Endothelial cell of umbilical vein (primary cell): ENCODE data around the gene ATXN1L. TPM values are rescaled to one million over a fixed set of nuclear protein-coding genes. Genes with fewer than 3 reads are reported as not detected.

ENCODE experiments used
- BruUV-seq: library from RNA; stranded (reverse); fragments of 400-500 nt; replicated peaks from 2 replicates; lab custom pipeline; 2021; lab: Mats Ljungman, UMichigan
- CTCF ChIA-PET: fragments of 300-600, 350-600 bp; sonication (Branson Sonifier 250); formaldehyde crosslinking; loops from one replicate; lab custom pipeline; 2021; ENCODE audit warnings: antibody characterized with exemption, inconsistent platforms; lab: Charles Lee
- POLR2A ChIA-PET: fragments of 300-600, 350-600 bp; sonication (Branson Sonifier 250); formaldehyde crosslinking; loops from one replicate; lab custom pipeline; 2021; ENCODE audit warnings: antibody characterized with exemption, inconsistent platforms; lab: Charles Lee
- DNase-seq: peaks from one replicate; pipeline ENCODE4 v3.0.0-alpha.2; 2011; ENCODE audit warnings: low read depth, low spot score
- FAIRE-seq: peaks from 2 replicates; lab custom pipeline; 2011; peaks lifted over from hg19 to GRCh38; lab: Jason Lieb, UNC
- H2AFZ ChIP-seq: 2 replicates; pipeline ENCODE4 v1.6.0; 2012; ENCODE audit warnings: low read depth, low read length, control low read depth, inconsistent platforms
- H3K27ac ChIP-seq: 2 replicates; pipeline ENCODE4 v1.5.1; 2011; ENCODE audit warnings: low read depth, mild to moderate bottlenecking, control low read depth, low read length, moderate library complexity; ENCODE audit not compliant: insufficient read depth
- H3K27me3 ChIP-seq, 2 experiments: 2 replicates each; pipeline versions ENCODE4 v1.6.0 to v1.6.1; 2011; ENCODE audit warnings: low read length in 2 of 2, mixed read lengths in 1 of 2; ENCODE audit not compliant: control insufficient read depth in 2 of 2, insufficient read depth in 2 of 2
- H3K36me3 ChIP-seq, 2 experiments: 2 replicates in 1 of 2; 3 replicates in 1 of 2; pipeline ENCODE4 v1.5.1; 2011; ENCODE audit warnings: low read length in 2 of 2, mild to moderate bottlenecking in 1 of 2, moderate library complexity in 1 of 2; ENCODE audit not compliant: control insufficient read depth in 2 of 2, insufficient read depth in 2 of 2; ENCODE audit errors: extremely low read depth in 1 of 2
- H3K4me1 ChIP-seq: 3 replicates; pipeline ENCODE4 v1.5.1; 2011; ENCODE audit warnings: mild to moderate bottlenecking, low read length; ENCODE audit not compliant: control insufficient read depth, insufficient read depth; ENCODE audit errors: extremely low read depth
- H3K4me2 ChIP-seq: 2 replicates; pipeline ENCODE4 v1.6.1; 2011; ENCODE audit warnings: low read length, control low read depth, mixed read lengths; ENCODE audit not compliant: insufficient read depth
- H3K4me3 ChIP-seq, 3 experiments: fragments of 200-600 bp in 1 of 3; sonication (generic), shearing (Covaris generic) in 1 of 3; replicated peaks in 1 of 3; 2 replicates each; pipeline ENCODE4 v1.5.1; 2011 to 2016; ENCODE audit warnings: control low read depth in 3 of 3, low read length in 3 of 3, mild to moderate bottlenecking in 2 of 3, inconsistent platforms in 1 of 3, low read depth in 1 of 3, moderate library complexity in 1 of 3; ENCODE audit not compliant: insufficient read depth in 1 of 3
- H3K79me2 ChIP-seq: 2 replicates; pipeline ENCODE4 v1.6.0; 2012; ENCODE audit warnings: low read length, inconsistent platforms; ENCODE audit not compliant: control insufficient read depth, insufficient read depth
- H3K9ac ChIP-seq: replicated peaks from 2 replicates; pipeline ENCODE3; 2011; ENCODE audit warnings: low read length, control low read depth; ENCODE audit not compliant: insufficient read depth; ENCODE audit errors: extremely low read depth
- H3K9me1 ChIP-seq: replicated peaks from 3 replicates; pipeline ENCODE4 v1.6.0; 2011; ENCODE audit warnings: mild to moderate bottlenecking, low read length; ENCODE audit not compliant: control insufficient read depth, insufficient read depth; ENCODE audit errors: extremely low read depth
- H3K9me3 ChIP-seq: replicated peaks from 2 replicates; pipeline ENCODE4 v1.5.1; 2012; ENCODE audit warnings: low read length, inconsistent platforms; ENCODE audit not compliant: control insufficient read depth, insufficient read depth
- H4K20me1 ChIP-seq: replicated peaks from 2 replicates; pipeline ENCODE3; 2011; ENCODE audit warnings: mild to moderate bottlenecking, low read length; ENCODE audit not compliant: control insufficient read depth, insufficient read depth; ENCODE audit errors: extremely low read depth
- CTCF ChIP-seq, 2 donors: IDR thresholded peaks; 1 replicate in 1 of 2; 2 replicates in 1 of 2; pipeline ENCODE4 v1.5.1; 2011; ENCODE audit warnings: low read length in 2 of 2, mild to moderate bottlenecking in 2 of 2, moderate library complexity in 2 of 2, control low read depth in 1 of 2, inconsistent platforms in 1 of 2, low read depth in 1 of 2; ENCODE audit not compliant: insufficient read depth in 1 of 2; ENCODE audit errors: extremely low read depth in 1 of 2
- EZH2 ChIP-seq: IDR thresholded peaks from 2 replicates; pipeline ENCODE4 v1.6.1; 2012; ENCODE audit warnings: borderline replicate concordance, low read depth, mild to moderate bottlenecking, moderate library complexity, low read length, inconsistent platforms; ENCODE audit not compliant: severe bottlenecking
- GATA2 ChIP-seq: IDR thresholded peaks from 2 replicates; pipeline ENCODE4 v1.7.0; 2011; ENCODE audit warnings: low read depth, mild to moderate bottlenecking, moderate library complexity, mixed read lengths, low read length; ENCODE audit not compliant: insufficient read length, insufficient read depth
- JUN ChIP-seq: IDR thresholded peaks from 2 replicates; pipeline ENCODE4 v1.6.1; 2011; ENCODE audit warnings: borderline replicate concordance, low read depth; ENCODE audit not compliant: insufficient read length, insufficient read depth
- MYC ChIP-seq: IDR thresholded peaks from one replicate; pipeline ENCODE4 v1.6.1; 2011; ENCODE audit warnings: mild to moderate bottlenecking, low read depth, low read length
- POLR2A ChIP-seq: IDR thresholded peaks from 2 replicates; pipeline ENCODE4 v1.6.1; 2012; ENCODE audit warnings: low read depth, mild to moderate bottlenecking, control low read depth, low read length
- POLR2AphosphoS5 ChIP-seq: IDR thresholded peaks from 2 replicates; pipeline ENCODE4 v1.6.1; 2012; ENCODE audit warnings: low read depth, mild to moderate bottlenecking, control low read depth, low read length, moderate library complexity; ENCODE audit not compliant: insufficient read depth
- dilution Hi-C: fragments of 300-500 bp; cut with MboI; formaldehyde crosslinking; loops from one replicate; pipeline ENCODE4 v1.15.0; 2019; ENCODE audit warnings: low sequenced_read_pairs; ENCODE audit not compliant: extremely low pct_ligation_motif_present
- intact Hi-C: fragments of 100-400 bp; cut with micrococcal nuclease; formaldehyde crosslinking; loops from one replicate; pipeline ENCODE4 v1.10.0; 2022
- polyA plus RNA-seq, 4 experiments: library from polyadenylated mRNA; depleted of rRNA in 3 of 4; stranded (reverse) in 3 of 4; unstranded in 1 of 4; fragments of >200 nt; gene quantifications; 2 replicates each; pipeline versions ENCODE4 v1.2.1 to v1.2.3, GENCODE V29; 2011 to 2012; ENCODE audit warnings: missing spikeins in 1 of 4
- total RNA-seq: library from RNA; stranded (reverse); gene quantifications from 2 replicates; pipeline ENCODE4 v1.2.3, GENCODE V29; 2021
- TF ChIP-seq, protein P1 (sequence below): IDR thresholded peaks from 2 replicates; pipeline ENCODE4 v1.6.1; 2011; ENCODE audit not compliant: insufficient read depth, insufficient read length

The ATXN1L gene
- total and polyA plus RNA-seq, 2 donors (not counting 3 experiments of a cell fraction or from before 2014, with no cell fraction given), result 15.6 to 23.9 TPM

DNA sequence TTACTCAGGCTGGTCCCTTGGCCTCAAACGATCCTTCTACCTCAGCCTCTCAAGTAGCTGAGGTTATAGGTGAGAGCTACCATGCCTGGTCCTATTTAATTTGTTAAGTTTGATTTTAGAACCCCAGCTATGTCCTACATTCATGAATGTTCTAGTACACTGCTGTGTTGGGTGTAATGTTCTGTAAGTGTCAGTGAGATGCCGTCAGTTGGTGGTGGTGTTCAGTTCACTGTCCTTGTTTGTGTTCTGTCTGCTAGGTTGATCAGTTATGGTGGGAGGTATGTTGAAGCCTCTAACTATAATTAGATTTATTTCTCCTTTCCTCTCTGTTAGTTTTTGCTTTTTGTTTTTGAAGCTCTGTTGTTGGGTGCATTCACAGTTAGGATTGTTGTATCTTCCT lies 57.8 kb downstream of the ATXN1L start:
- H3K9me1 ChIP-seq, result no peaks in the 10 kb centered on the region
- peaks cover 0 to 3% of the 10 kb centered on the region in 2 experiments for H3K36me3 ChIP-seq
- no peaks in the 10 kb centered on the region for H3K9me3 ChIP-seq
- H3K27me3 ChIP-seq, result no peaks in the 10 kb centered on the region
- H3K79me2 ChIP-seq, result peaks cover 100% of the 10 kb centered on the region
- H2AFZ ChIP-seq, result no peak overlapping the region
- H3K9ac ChIP-seq, result no peak overlapping the region
- no peak overlapping the region for H3K27ac ChIP-seq
- peaks cover 37% of the 10 kb centered on the region for H4K20me1 ChIP-seq
- intact Hi-C loops, result no loop called here
- dilution Hi-C loops, result no loop called here
- ChIA-PET CTCF (interaction anchor here (0.8 to 2.6 kb wide), 4 partner anchors 9 to 292 kb away, joined by 3 to 10 read pairs (median 4); partner anchors contain the start of genes IST1 and ZNF821), POLR2A (no interaction called here)
- H3K4me2 ChIP-seq, result no peak overlapping the region
- no peak for FAIRE-seq
- no TSS peak for BruUV-seq
- TF ChIP-seq, protein P1, sequence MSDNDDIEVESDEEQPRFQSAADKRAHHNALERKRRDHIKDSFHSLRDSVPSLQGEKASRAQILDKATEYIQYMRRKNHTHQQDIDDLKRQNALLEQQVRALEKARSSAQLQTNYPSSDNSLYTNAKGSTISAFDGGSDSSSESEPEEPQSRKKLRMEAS, result no peak
- no peak for TF ChIP-seq POLR2AphosphoS5
- TF ChIP-seq EZH2, result no peak
- no peak for TF ChIP-seq JUN
- TF ChIP-seq GATA2, result no peak
- TF ChIP-seq MYC, result no peak
- TF ChIP-seq CTCF (IDR thresholded peaks at IDR 0.05; ENCODE audit: extremely low read depth in 1 of 2, insufficient read depth in 1 of 2, low read depth in 1 of 2, low read length in 2 of 2), result no peak
- TF ChIP-seq POLR2A, result no peak
- peaks cover 2% of the 10 kb centered on the region for H3K4me1 ChIP-seq
- H3K4me3 ChIP-seq, result no peak overlapping the region
- DNase-seq, result no peak
